ENCODE results near the gene LGALS7B.

DNA sequence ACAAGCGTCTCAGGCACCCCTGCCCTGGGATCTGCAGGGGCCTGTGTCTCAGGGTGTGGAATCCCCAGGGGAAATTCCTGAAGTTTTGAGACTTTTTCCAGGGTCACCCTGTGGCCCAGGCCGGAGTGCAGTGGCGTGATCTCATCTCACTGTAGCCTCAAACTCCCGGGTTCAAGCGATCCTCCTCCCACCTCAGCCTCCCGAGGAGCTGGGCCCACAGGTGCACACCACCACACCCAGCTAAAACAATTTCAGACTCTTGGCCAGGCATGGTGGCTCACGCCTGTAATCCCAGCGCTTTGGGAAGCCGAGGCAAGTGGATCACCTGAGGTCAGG is 48.8 kb upstream of the LGALS7B start:
- TF ChIP-seq TAF1 (IDR thresholded peaks at IDR 0.05; ENCODE audit: borderline replicate concordance, low read depth, low read length), result no peak
- no peak for TF ChIP-seq POLR2AphosphoS5 (IDR thresholded peaks at IDR 0.05; ENCODE audit: low read depth, low read length)

Measured in GM12892 (cell line).